Measurements from ENCODE around the gene C4BPA.

Gene C4BPA

GRCh38 chr1:207103892-207104373, at the start of gene C4BPA:
Gene C4BPA (plus strand): TSS chr1:207104233. CDS start chr1:207113026, 8,793 bp downstream.
- H3K36me3 ChIP-seq (ENCODE audit: insufficient read depth, low read length): no peaks in the 10 kb centered on the region
- no peaks in the 10 kb centered on the region for H3K79me2 ChIP-seq (ENCODE audit: insufficient read depth, low read length)
- no peak within 1 kb of the TSS for H3K9ac ChIP-seq (ENCODE audit: low read depth, low read length, poor library complexity, severe bottlenecking)
- H3K9me2 ChIP-seq (replicated peaks; ENCODE audit: low read depth, low read length): no peaks in the 10 kb centered on the region
- H3K4me3 ChIP-seq (ENCODE audit: low read length, poor library complexity, severe bottlenecking): no peak within 1 kb of the TSS
- no peak within 1 kb of the TSS for H3K4me2 ChIP-seq (ENCODE audit: low read depth, low read length, poor library complexity, severe bottlenecking)
- no peak for TF ChIP-seq EZH2phosphoT487 (IDR thresholded peaks at IDR 0.05; ENCODE audit: borderline replicate concordance)
- TF ChIP-seq, protein P1, sequence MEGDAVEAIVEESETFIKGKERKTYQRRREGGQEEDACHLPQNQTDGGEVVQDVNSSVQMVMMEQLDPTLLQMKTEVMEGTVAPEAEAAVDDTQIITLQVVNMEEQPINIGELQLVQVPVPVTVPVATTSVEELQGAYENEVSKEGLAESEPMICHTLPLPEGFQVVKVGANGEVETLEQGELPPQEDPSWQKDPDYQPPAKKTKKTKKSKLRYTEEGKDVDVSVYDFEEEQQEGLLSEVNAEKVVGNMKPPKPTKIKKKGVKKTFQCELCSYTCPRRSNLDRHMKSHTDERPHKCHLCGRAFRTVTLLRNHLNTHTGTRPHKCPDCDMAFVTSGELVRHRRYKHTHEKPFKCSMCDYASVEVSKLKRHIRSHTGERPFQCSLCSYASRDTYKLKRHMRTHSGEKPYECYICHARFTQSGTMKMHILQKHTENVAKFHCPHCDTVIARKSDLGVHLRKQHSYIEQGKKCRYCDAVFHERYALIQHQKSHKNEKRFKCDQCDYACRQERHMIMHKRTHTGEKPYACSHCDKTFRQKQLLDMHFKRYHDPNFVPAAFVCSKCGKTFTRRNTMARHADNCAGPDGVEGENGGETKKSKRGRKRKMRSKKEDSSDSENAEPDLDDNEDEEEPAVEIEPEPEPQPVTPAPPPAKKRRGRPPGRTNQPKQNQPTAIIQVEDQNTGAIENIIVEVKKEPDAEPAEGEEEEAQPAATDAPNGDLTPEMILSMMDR (conservative IDR thresholded peaks at IDR 0.05; ENCODE audit: low read length): no peak
- H4K20me1 ChIP-seq (ENCODE audit: insufficient read depth, low read length, poor library complexity, severe bottlenecking): no peaks in the 10 kb centered on the region
- H3K27me3 ChIP-seq (ENCODE audit: insufficient read depth, low read length, poor library complexity, severe bottlenecking): no peaks in the 10 kb centered on the region
- H3K4me1 ChIP-seq (ENCODE audit: insufficient read depth, low read length, poor library complexity, severe bottlenecking): no peaks in the 10 kb centered on the region
- no peaks in the 10 kb centered on the region for H3K9me3 ChIP-seq (ENCODE audit: insufficient read depth, low read depth, low read length)
- H2AFZ ChIP-seq (ENCODE audit: low read length): no peak within 1 kb of the TSS
- no peaks in the 10 kb centered on the region for H3F3A ChIP-seq (ENCODE audit: low read depth)

- TF ChIP-seq, protein P1 (conservative IDR thresholded peaks at IDR 0.05; ENCODE audit: low read length): no peak
- no peak for TF ChIP-seq EZH2phosphoT487 (IDR thresholded peaks at IDR 0.05; ENCODE audit: borderline replicate concordance)
- Histone ChIP-seq H3K9me3 (ENCODE audit: insufficient read depth, low read depth, low read length) (no peaks in the 10 kb centered on the region), H2AFZ (ENCODE audit: low read length) (no peak overlapping the region), H3K36me3 (ENCODE audit: insufficient read depth, low read length) (no peaks in the 10 kb centered on the region), H3K4me2 (ENCODE audit: low read depth, low read length, poor library complexity, severe bottlenecking) (no peak overlapping the region), H3K79me2 (ENCODE audit: insufficient read depth, low read length) (peaks cover 10% of the 10 kb centered on the region), H3F3A (ENCODE audit: low read depth) (no peaks in the 10 kb centered on the region), H3K9me2 (replicated peaks; ENCODE audit: low read depth, low read length) (no peaks in the 10 kb centered on the region), H3K27me3 (ENCODE audit: insufficient read depth, low read length, poor library complexity, severe bottlenecking) (no peaks in the 10 kb centered on the region), H3K4me1 (ENCODE audit: insufficient read depth, low read length, poor library complexity, severe bottlenecking) (peaks cover 4% of the 10 kb centered on the region), H4K20me1 (ENCODE audit: insufficient read depth, low read length, poor library complexity, severe bottlenecking) (peaks cover 2% of the 10 kb centered on the region), H3K9ac (ENCODE audit: low read depth, low read length, poor library complexity, severe bottlenecking) (no peak overlapping the region), H3K4me3 (ENCODE audit: low read length, poor library complexity, severe bottlenecking) (no peak overlapping the region)
Observed at GRCh38 chr1:207054491-207054890, 49.5 kb upstream of the C4BPA start.

- Histone ChIP-seq H3K9me3 (ENCODE audit: insufficient read depth, low read depth, low read length) (no peaks in the 10 kb centered on the region), H3K4me3 (ENCODE audit: low read length, poor library complexity, severe bottlenecking) (no peak overlapping the region), H3F3A (ENCODE audit: low read depth) (no peaks in the 10 kb centered on the region), H3K27me3 (ENCODE audit: insufficient read depth, low read length, poor library complexity, severe bottlenecking) (no peaks in the 10 kb centered on the region), H3K9me2 (replicated peaks; ENCODE audit: low read depth, low read length) (no peaks in the 10 kb centered on the region), H2AFZ (ENCODE audit: low read length) (no peak overlapping the region), H3K4me2 (ENCODE audit: low read depth, low read length, poor library complexity, severe bottlenecking) (no peak overlapping the region), H4K20me1 (ENCODE audit: insufficient read depth, low read length, poor library complexity, severe bottlenecking) (no peaks in the 10 kb centered on the region), H3K4me1 (ENCODE audit: insufficient read depth, low read length, poor library complexity, severe bottlenecking) (peaks cover 4% of the 10 kb centered on the region), H3K9ac (ENCODE audit: low read depth, low read length, poor library complexity, severe bottlenecking) (no peak overlapping the region), H3K36me3 (ENCODE audit: insufficient read depth, low read length) (no peaks in the 10 kb centered on the region), H3K79me2 (ENCODE audit: insufficient read depth, low read length) (peaks cover 2% of the 10 kb centered on the region; the same call in 1 of the 2 replicates)
- TF ChIP-seq, protein P1 (conservative IDR thresholded peaks at IDR 0.05; ENCODE audit: low read length): no peak
- no peak for TF ChIP-seq EZH2phosphoT487 (IDR thresholded peaks at IDR 0.05; ENCODE audit: borderline replicate concordance)
Observed at GRCh38 chr1:207055386-207056001, 48.5 kb upstream of the C4BPA start.
